Measurements from ENCODE around the gene DPEP3.

GRCh38 chr16:67999985-68000384 is 19.7 kb upstream of the DPEP3 start:
- TF ChIP-seq, protein P1, sequence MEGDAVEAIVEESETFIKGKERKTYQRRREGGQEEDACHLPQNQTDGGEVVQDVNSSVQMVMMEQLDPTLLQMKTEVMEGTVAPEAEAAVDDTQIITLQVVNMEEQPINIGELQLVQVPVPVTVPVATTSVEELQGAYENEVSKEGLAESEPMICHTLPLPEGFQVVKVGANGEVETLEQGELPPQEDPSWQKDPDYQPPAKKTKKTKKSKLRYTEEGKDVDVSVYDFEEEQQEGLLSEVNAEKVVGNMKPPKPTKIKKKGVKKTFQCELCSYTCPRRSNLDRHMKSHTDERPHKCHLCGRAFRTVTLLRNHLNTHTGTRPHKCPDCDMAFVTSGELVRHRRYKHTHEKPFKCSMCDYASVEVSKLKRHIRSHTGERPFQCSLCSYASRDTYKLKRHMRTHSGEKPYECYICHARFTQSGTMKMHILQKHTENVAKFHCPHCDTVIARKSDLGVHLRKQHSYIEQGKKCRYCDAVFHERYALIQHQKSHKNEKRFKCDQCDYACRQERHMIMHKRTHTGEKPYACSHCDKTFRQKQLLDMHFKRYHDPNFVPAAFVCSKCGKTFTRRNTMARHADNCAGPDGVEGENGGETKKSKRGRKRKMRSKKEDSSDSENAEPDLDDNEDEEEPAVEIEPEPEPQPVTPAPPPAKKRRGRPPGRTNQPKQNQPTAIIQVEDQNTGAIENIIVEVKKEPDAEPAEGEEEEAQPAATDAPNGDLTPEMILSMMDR (IDR thresholded peaks at IDR 0.05): no peak
- no peak for TF ChIP-seq POLR2A (IDR thresholded peaks at IDR 0.05)

Data from body of pancreas (tissue), 4 donors.